DOHH2 (cell line): ENCODE data around the gene HAPSTR1.

Experiments used
- H3F3A ChIP-seq: fragments of 200-600 bp; sonication (generic), shearing (Covaris generic); 2 replicates; pipeline ENCODE4 v1.6.0; 2016; ENCODE audit warnings: antibody characterized with exemption, mild to moderate bottlenecking; ENCODE audit not compliant: control insufficient read depth, insufficient read depth
- H3K27ac ChIP-seq: fragments of 200-600 bp; sonication (generic); 2 replicates; pipeline ENCODE4 v1.5.1; 2014; ENCODE audit warnings: low read depth, mild to moderate bottlenecking, low read length, moderate library complexity
- H3K27me3 ChIP-seq: fragments of 200-600 bp; sonication (generic); 2 replicates; pipeline ENCODE4 v1.6.1; 2014; ENCODE audit warnings: mild to moderate bottlenecking, low read length, mixed read lengths; ENCODE audit not compliant: control insufficient read depth
- H3K36me3 ChIP-seq: fragments of 200-600 bp; sonication (generic); 2 replicates; pipeline ENCODE4 v1.6.1; 2014; ENCODE audit warnings: mild to moderate bottlenecking, low read length, moderate library complexity, mixed read lengths; ENCODE audit not compliant: control insufficient read depth
- H3K4me1 ChIP-seq: fragments of 200-600 bp; sonication (generic); 2 replicates; pipeline ENCODE4 v1.6.1; 2014; ENCODE audit warnings: mild to moderate bottlenecking, low read length, mixed read lengths; ENCODE audit not compliant: control insufficient read depth
- H3K4me2 ChIP-seq: fragments of 200-600 bp; sonication (generic); 2 replicates; pipeline ENCODE4 v1.6.0; 2014; ENCODE audit warnings: mild to moderate bottlenecking, low read length, moderate library complexity
- H3K4me3 ChIP-seq: fragments of 200-600 bp; sonication (generic); 2 replicates; pipeline ENCODE4 v1.5.1; 2014; ENCODE audit warnings: mild to moderate bottlenecking, low read length, mixed read lengths
- H3K79me2 ChIP-seq: fragments of 200-600 bp; sonication (generic); 2 replicates; pipeline ENCODE4 v1.6.1; 2014; ENCODE audit warnings: mild to moderate bottlenecking, low read length, mixed read lengths; ENCODE audit not compliant: control insufficient read depth
- H3K9me2 ChIP-seq: fragments of 200-600 bp; sonication (generic); replicated peaks from 2 replicates; pipeline ENCODE4 v1.6.1; 2014; ENCODE audit warnings: mild to moderate bottlenecking, low read length, mixed read lengths; ENCODE audit not compliant: control insufficient read depth
- H3K9me3 ChIP-seq: fragments of 200-600 bp; sonication (generic); 2 replicates; pipeline ENCODE4 v1.6.1; 2014; ENCODE audit warnings: antibody characterized with exemption, low read length, mixed read lengths; ENCODE audit not compliant: control insufficient read depth, insufficient read depth
- H4K20me1 ChIP-seq: fragments of 200-600 bp; sonication (generic); 2 replicates; pipeline ENCODE4 v1.6.0; 2014; ENCODE audit warnings: low read depth, mild to moderate bottlenecking, antibody characterized with exemption, low read length, moderate library complexity; ENCODE audit not compliant: control insufficient read depth, insufficient read depth
- CTCF ChIP-seq: fragments of 200-600 bp; sonication (generic); IDR thresholded peaks from one replicate; pipeline ENCODE4 v1.5.1; 2014; ENCODE audit warnings: antibody characterized with exemption, mild to moderate bottlenecking, low read depth, low read length; ENCODE audit not compliant: poor library complexity, severe bottlenecking
- EZH2phosphoT487 ChIP-seq: fragments of 200-600 bp; sonication (generic); IDR thresholded peaks from 2 replicates; pipeline ENCODE4 v1.6.1; 2017; ENCODE audit warnings: borderline replicate concordance, mild to moderate bottlenecking, antibody characterized with exemption, low read length, moderate library complexity, mixed read lengths

The HAPSTR1 gene

GRCh38 chr16:9112844-9113186, 21.4 kb downstream of the HAPSTR1 start:
- Histone ChIP-seq H4K20me1 (peaks cover 44% of the 10 kb centered on the region), H3K9me3 (no peaks in the 10 kb centered on the region), H3K27ac (no peak overlapping the region), H3K4me2 (no peak overlapping the region), H3K79me2 (peaks cover 100% of the 10 kb centered on the region), H3K36me3 (peaks cover 99% of the 10 kb centered on the region), H3K27me3 (no peaks in the 10 kb centered on the region), H3K4me3 (no peak overlapping the region), H3F3A (no peaks in the 10 kb centered on the region; the same call in 1 of the 2 replicates), H3K9me2 (no peaks in the 10 kb centered on the region), H3K4me1 (peaks cover 20% of the 10 kb centered on the region)
- no peak for TF ChIP-seq EZH2phosphoT487
- TF ChIP-seq CTCF, result no peak

GRCh38 chr16:9113707-9114106, 22.3 kb downstream of the HAPSTR1 start:
- Histone ChIP-seq H4K20me1 (peaks cover 38% of the 10 kb centered on the region), H3K4me2 (no peak overlapping the region)
- TF ChIP-seq CTCF (no peak), EZH2phosphoT487 (no peak)

GRCh38 chr16:9114112-9114511, 22.7 kb downstream of the HAPSTR1 start:
- no peaks in the 10 kb centered on the region for H3K9me3 ChIP-seq
- peaks cover 18% of the 10 kb centered on the region for H3K4me1 ChIP-seq
- peaks cover 100% of the 10 kb centered on the region for H3K79me2 ChIP-seq
- no peak overlapping the region for H3K4me3 ChIP-seq
- no peak overlapping the region for H3K27ac ChIP-seq
- no peak for TF ChIP-seq EZH2phosphoT487
- no peak for TF ChIP-seq CTCF
- peaks cover 38% of the 10 kb centered on the region for H4K20me1 ChIP-seq
- H3K36me3 ChIP-seq, result peaks cover 97% of the 10 kb centered on the region
- H3F3A ChIP-seq, result no peaks in the 10 kb centered on the region; the same call in 1 of the 2 replicates
- no peaks in the 10 kb centered on the region for H3K27me3 ChIP-seq
- H3K4me2 ChIP-seq, result no peak overlapping the region
- H3K9me2 ChIP-seq, result no peaks in the 10 kb centered on the region

More at GRCh38 chr16:9113707-9114106, 22.3 kb downstream of the HAPSTR1 start:
- Histone ChIP-seq H3K4me3 (no peak overlapping the region), H3K79me2 (peaks cover 100% of the 10 kb centered on the region), H3F3A (no peaks in the 10 kb centered on the region; the same call in 1 of the 2 replicates), H3K4me1 (peaks cover 20% of the 10 kb centered on the region), H3K36me3 (peaks cover 97% of the 10 kb centered on the region), H3K27me3 (no peaks in the 10 kb centered on the region), H3K9me3 (no peaks in the 10 kb centered on the region), H3K9me2 (no peaks in the 10 kb centered on the region), H3K27ac (no peak overlapping the region)

GRCh38 chr16:9114842-9115241, 23.4 kb downstream of the HAPSTR1 start:
- no peaks in the 10 kb centered on the region for H3K9me3 ChIP-seq
- H4K20me1 ChIP-seq, result peaks cover 38% of the 10 kb centered on the region
- H3K4me2 ChIP-seq, result no peak overlapping the region
- peaks cover 97% of the 10 kb centered on the region for H3K36me3 ChIP-seq
- TF ChIP-seq EZH2phosphoT487 (no peak), CTCF (no peak)
- H3K27ac ChIP-seq, result no peak overlapping the region
- no peak overlapping the region for H3K4me3 ChIP-seq
- H3K4me1 ChIP-seq, result peaks cover 16% of the 10 kb centered on the region
- H3F3A ChIP-seq, result no peaks in the 10 kb centered on the region; the same call in 1 of the 2 replicates
- H3K79me2 ChIP-seq, result peaks cover 100% of the 10 kb centered on the region
- H3K27me3 ChIP-seq, result no peaks in the 10 kb centered on the region
- no peaks in the 10 kb centered on the region for H3K9me2 ChIP-seq
